Measurements from ENCODE around the gene TSPAN13. TPM values are rescaled to one million over a fixed set of nuclear protein-coding genes. Genes with fewer than 3 reads are reported as not detected.

TSPAN13 gene
- 10 to 100 TPM; 24.3 to 34.3 (median 27.0) TPM for polyA plus RNA-seq (ENCODE audit: insufficient read length in 4 of 4)

GRCh38 chr7:16753102-16753931 is at the start of gene TSPAN13:
TSPAN13 (plus strand) TSS chr7:16753755; CDS start chr7:16753968, 213 bp downstream.
- peak in 3 of 4 donors; percentile 47 to 74 (median 72) for DNase-seq (ENCODE audit: low read depth in 4 of 4, low spot score in 2 of 4)

- DNase-seq (ENCODE audit: low read depth in 4 of 4, low spot score in 2 of 4), result no peak
Measured at GRCh38 chr7:16708511-16708910, 45.0 kb upstream of the TSPAN13 start.

GRCh38 chr7:16708980-16709379 is 44.6 kb upstream of the TSPAN13 start:
- no peak for DNase-seq (ENCODE audit: low read depth in 4 of 4, low spot score in 2 of 4)

GRCh38 chr7:16710651-16711050 is 42.9 kb upstream of the TSPAN13 start:
- DNase-seq (ENCODE audit: low read depth in 4 of 4, low spot score in 2 of 4), result no peak

GRCh38 chr7:16711730-16712129 is 41.8 kb upstream of the TSPAN13 start:
- no peak for DNase-seq (ENCODE audit: low read depth in 4 of 4, low spot score in 2 of 4)

GRCh38 chr7:16712916-16713315 is 40.6 kb upstream of the TSPAN13 start:
- no peak for DNase-seq (ENCODE audit: low read depth in 4 of 4, low spot score in 2 of 4)

- DNase-seq (ENCODE audit: low read depth in 4 of 4, low spot score in 2 of 4), result no peak
Measured at GRCh38 chr7:16715928-16716327, 37.6 kb upstream of the TSPAN13 start.

- DNase-seq (ENCODE audit: low read depth in 4 of 4, low spot score in 2 of 4), result no peak
Measured at GRCh38 chr7:16718111-16718656, 35.4 kb upstream of the TSPAN13 start.

GRCh38 chr7:16719699-16720098 is 33.9 kb upstream of the TSPAN13 start:
- no peak for DNase-seq (ENCODE audit: low read depth in 4 of 4, low spot score in 2 of 4)

- DNase-seq (ENCODE audit: low read depth in 4 of 4, low spot score in 2 of 4), result no peak
Measured at GRCh38 chr7:16721541-16721940, 32.0 kb upstream of the TSPAN13 start.

GRCh38 chr7:16724344-16724743 is 29.2 kb upstream of the TSPAN13 start:
- DNase-seq (ENCODE audit: low read depth in 4 of 4, low spot score in 2 of 4), result no peak

GRCh38 chr7:16726189-16726588 is 27.4 kb upstream of the TSPAN13 start:
- no peak for DNase-seq (ENCODE audit: low read depth in 4 of 4, low spot score in 2 of 4)

- DNase-seq (ENCODE audit: low read depth in 4 of 4, low spot score in 2 of 4), result no peak
Measured at GRCh38 chr7:16727736-16728135, 25.8 kb upstream of the TSPAN13 start.

- no peak for DNase-seq (ENCODE audit: low read depth in 4 of 4, low spot score in 2 of 4)
Measured at GRCh38 chr7:16728811-16729210, 24.7 kb upstream of the TSPAN13 start.

GRCh38 chr7:16729541-16729940 is 24.0 kb upstream of the TSPAN13 start:
- DNase-seq (ENCODE audit: low read depth in 4 of 4, low spot score in 2 of 4), result no peak

GRCh38 chr7:16730937-16731336 is 22.6 kb upstream of the TSPAN13 start:
- DNase-seq (ENCODE audit: low read depth in 4 of 4, low spot score in 2 of 4), result no peak

GRCh38 chr7:16732828-16733227 is 20.7 kb upstream of the TSPAN13 start:
- DNase-seq (ENCODE audit: low read depth in 4 of 4, low spot score in 2 of 4), result no peak

GRCh38 chr7:16734148-16734726 is 19.3 kb upstream of the TSPAN13 start:
- DNase-seq (ENCODE audit: low read depth in 4 of 4, low spot score in 2 of 4), result no peak

- DNase-seq (ENCODE audit: low read depth in 4 of 4, low spot score in 2 of 4), result no peak
Measured at GRCh38 chr7:16735020-16735419, 18.5 kb upstream of the TSPAN13 start.

- DNase-seq (ENCODE audit: low read depth in 4 of 4, low spot score in 2 of 4), result no peak
Measured at GRCh38 chr7:16738011-16738688, 15.4 kb upstream of the TSPAN13 start.

Data from left renal cortex interstitium (tissue), 4 donors.